K562 (cell line): ENCODE results near the gene OFD1. TPM values are rescaled to one million over a fixed set of nuclear protein-coding genes. Genes with fewer than 3 reads are reported as not detected.

Experiments
- ATAC-seq: fragments of 200-7000 bp; cut with Tn5 transposase; 3 replicates; pipeline ENCODE4 v1.9.1; 2020; ENCODE audit warnings: moderate library complexity
- BruUV-seq: library from RNA; stranded (reverse); fragments of 400-500 nt; replicated peaks from 2 replicates; lab custom pipeline; 2021; lab: Mats Ljungman, UMichigan
- CTCF ChIA-PET: fragments of 300-600 bp; formaldehyde crosslinking; extraction: SDS; loops from one replicate; lab custom pipeline; 2021; ENCODE audit warnings: low intra/inter-chr PET ratio; lab: Yijun Ruan, JAX
- POLR2A ChIA-PET: fragments of 300-600, 350-650 bp; sonication (Branson Sonifier 250); formaldehyde crosslinking; extraction: SDS; loops from one replicate; lab custom pipeline; 2021; ENCODE audit warnings: antibody characterized with exemption, inconsistent platforms; lab: Yijun Ruan, JAX
- DNase-seq, 4 experiments: peaks; one replicate each; pipeline versions ENCODE4 v3.0.0 to v3.0.0-alpha.2; 2011 to 2018; ENCODE audit warnings: low spot score in 3 of 4, mixed read lengths in 3 of 4; ENCODE audit errors: extremely low read depth in 1 of 4
- FAIRE-seq: peaks from 2 replicates; lab custom pipeline; 2011; peaks lifted over from hg19 to GRCh38; lab: Jason Lieb, UNC
- H2AFZ ChIP-seq: 2 replicates; pipeline ENCODE4 v1.6.0; 2011; ENCODE audit warnings: low read depth, low read length, control low read depth, inconsistent platforms
- H3K27ac ChIP-seq: fragments of 200-600 bp; 3 replicates; pipeline ENCODE4 v1.8.0; 2011; ENCODE audit warnings: low read depth, mild to moderate bottlenecking, control low read depth, inconsistent platforms, low read length, moderate library complexity, mixed read lengths; ENCODE audit errors: extremely low read depth
- H3K27me3 ChIP-seq, 2 experiments: fragments of 300-600 bp in 1 of 2; 2 replicates in 1 of 2; 3 replicates in 1 of 2; pipeline versions ENCODE4 v1.6.0 to v1.8.0; 2011; ENCODE audit warnings: inconsistent platforms in 2 of 2, low read length in 2 of 2, mild to moderate bottlenecking in 1 of 2, mixed read lengths in 1 of 2, moderate library complexity in 1 of 2; ENCODE audit not compliant: control insufficient read depth in 2 of 2, insufficient read depth in 2 of 2
- H3K36me3 ChIP-seq: fragments of 300-600 bp; 3 replicates; pipeline ENCODE4 v1.8.0; 2011; ENCODE audit warnings: mild to moderate bottlenecking, low read length, inconsistent platforms; ENCODE audit not compliant: control insufficient read depth, insufficient read depth
- H3K4me1 ChIP-seq, 2 experiments: fragments of 200-600 bp in 1 of 2; replicated peaks in 1 of 2; 2 replicates in 1 of 2; 3 replicates in 1 of 2; pipeline versions ENCODE4 v1.5.1 to v1.8.0; 2011; ENCODE audit warnings: inconsistent platforms in 2 of 2, low read length in 2 of 2, mild to moderate bottlenecking in 1 of 2, mixed read lengths in 1 of 2, moderate library complexity in 1 of 2; ENCODE audit not compliant: control insufficient read depth in 2 of 2, insufficient read depth in 2 of 2
- H3K4me2 ChIP-seq: 2 replicates; pipeline ENCODE4 v1.6.1; 2011; ENCODE audit warnings: low read length, control low read depth, inconsistent platforms, mixed read lengths; ENCODE audit not compliant: insufficient read depth
- H3K4me3 ChIP-seq: fragments of 200-600 bp; sonication (generic), shearing (Covaris generic); 2 replicates; pipeline ENCODE4 v1.5.1; 2016; ENCODE audit warnings: control low read depth, inconsistent platforms
- H3K79me2 ChIP-seq: fragments of 200-600 bp; 3 replicates; pipeline ENCODE4 v1.8.0; 2011; ENCODE audit warnings: low read length, inconsistent platforms; ENCODE audit not compliant: control insufficient read depth, insufficient read depth
- H3K9ac ChIP-seq, 2 experiments: 2 replicates each; pipeline versions ENCODE4 v1.6.0 to v1.6.1; 2011; ENCODE audit warnings: low read depth in 2 of 2, low read length in 2 of 2, control low read depth in 1 of 2, inconsistent platforms in 1 of 2, mild to moderate bottlenecking in 1 of 2, mixed read lengths in 1 of 2; ENCODE audit not compliant: insufficient read depth in 1 of 2
- H3K9me1 ChIP-seq: one replicate; pipeline ENCODE4 v1.6.0; 2011; ENCODE audit warnings: inconsistent platforms, mild to moderate bottlenecking, low read length, moderate library complexity; ENCODE audit not compliant: control insufficient read depth, insufficient read depth
- H3K9me3 ChIP-seq: replicated peaks from 2 replicates; pipeline ENCODE4 v1.5.1; 2011; ENCODE audit warnings: low read depth, low read length, inconsistent platforms; ENCODE audit not compliant: control insufficient read depth, insufficient read depth
- H4K20me1 ChIP-seq: replicated peaks from 2 replicates; pipeline ENCODE4 v1.6.1; 2011; ENCODE audit warnings: low read length, inconsistent platforms, mixed read lengths; ENCODE audit not compliant: control insufficient read depth, insufficient read depth
- MEIS2 ChIP-seq: fragments of 450-650 bp; IDR thresholded peaks from 2 replicates; pipeline ENCODE4 v1.6.1; 2014; ENCODE audit warnings: mild to moderate bottlenecking; ENCODE audit not compliant: partially characterized antibody
- NRF1 ChIP-seq, 2 experiments: fragments of 450-650 bp; IDR thresholded peaks in 1 of 2; conservative IDR thresholded peaks in 1 of 2; 2 replicates each; pipeline ENCODE4 v1.6.1; 2014; ENCODE audit warnings: mild to moderate bottlenecking in 2 of 2
- SPI1 ChIP-seq: IDR thresholded peaks from 2 replicates; pipeline ENCODE4 v1.6.1; 2011; ENCODE audit warnings: low read depth, low read length, control low read depth, borderline replicate concordance
- ZKSCAN1 ChIP-seq: fragments of 150-350 bp; IDR thresholded peaks from 2 replicates; pipeline ENCODE4 v1.6.1; 2016; ENCODE audit warnings: low read depth, low read length
- WGBS: fragments of 100-300 bp; shearing (Covaris generic); methylation state at CpG from one replicate; pipeline ENCODE4 v1.1.6; 2016; ENCODE audit warnings: low coverage, mixed read lengths; ENCODE audit not compliant: insufficient coverage; ENCODE audit errors: missing lambda C conversion rate; 5-methylcytosine and 5-hydroxymethylcytosine counted together
- in situ Hi-C: fragments of 300-500 bp; cut with MboI; formaldehyde crosslinking; loops from 4 replicates; pipeline ENCODE4 v1.15.0; 2018; ENCODE audit warnings: inconsistent platforms, mixed read lengths
- intact Hi-C: fragments of 100-400 bp; cut with micrococcal nuclease; formaldehyde crosslinking; loops from 2 replicates; pipeline ENCODE4 v1.14.2; 2022
- polyA plus RNA-seq, 8 experiments: library from polyadenylated mRNA; depleted of rRNA in 4 of 8; stranded (reverse) in 5 of 8; unstranded in 3 of 8; fragments of >200 nt; fragmentation: Nextera tagmentation in 2 of 8; fragmentation: Illumina TruSeq in 1 of 8; extraction: Ambion mirVana in 2 of 8; extraction: Trizol in 1 of 8; gene quantifications; 2 replicates each; pipeline versions ENCODE4 v1.2.1 to v1.2.3, GENCODE V29; 2011 to 2014; ENCODE audit warnings: inconsistent platforms in 1 of 8, missing spikeins in 1 of 8
- total RNA-seq, 7 experiments: library from RNA; depleted of rRNA in 6 of 7; stranded (reverse); fragments of >200 nt in 6 of 7; fragmentation: Illumina TruSeq in 2 of 7; extraction: Trizol in 2 of 7; gene quantifications; 2 replicates each; pipeline versions ENCODE4 v1.2.1 to v1.2.3, GENCODE V29; 2011 to 2021; ENCODE audit warnings: low replicate concordance in 1 of 7

The OFD1 gene
- total and polyA plus RNA-seq, 9 of the 15 experiments (the other 6 are each of a cell fraction or from before 2014, with no cell fraction given) = 22.0 to 49.1 (median 30.2) TPM

DNA sequence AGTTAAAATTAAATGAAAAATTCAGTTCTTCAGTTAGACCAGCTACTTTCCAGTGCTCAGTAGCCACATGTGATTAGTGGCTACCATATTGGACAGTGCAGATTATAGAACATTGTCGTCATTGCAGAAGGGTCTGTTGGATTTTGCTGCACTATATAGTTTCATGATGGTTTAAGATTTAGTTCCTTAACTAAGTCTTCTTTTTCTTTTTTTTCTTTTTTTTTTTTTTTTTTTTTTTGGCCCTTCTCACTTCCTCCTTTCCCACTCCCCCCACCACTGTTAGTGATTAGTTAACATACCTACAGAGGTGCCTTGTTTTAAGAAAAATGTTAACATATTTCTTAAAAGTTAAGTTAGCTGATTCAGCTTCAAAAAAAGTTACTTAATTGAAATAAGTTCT, 36.6 kb upstream of the OFD1 start:
- H3K27me3 ChIP-seq = no peaks in the 10 kb centered on the region
- TF ChIP-seq SPI1 (0 out of 2 replicates have a peak, but pooled peaks have one; percentile 14), ZKSCAN1 (no peak)
- WGBS = 25% methylated on average over 1 of the region's 1 CpG
- ATAC-seq (no peak), FAIRE-seq (no peak), DNase-seq (no peak)
- in situ Hi-C loops (no loop called here), intact Hi-C loops (loop anchor here (5.0 kb wide), 1 partner anchor 34 kb away; the partner anchor contains the start of genes OFD1 and TRAPPC2)
- H4K20me1 ChIP-seq = peaks cover 20% of the 10 kb centered on the region; the same call in 1 of the 2 replicates
- peaks cover 4 to 47% of the 10 kb centered on the region in 2 experiments for H3K4me1 ChIP-seq
- POLR2A ChIA-PET = interaction anchor here (0.6 to 2.1 kb wide), 5 partner anchors 10 to 290 kb away, joined by 3 to 6 read pairs (median 3); partner anchors contain the start of gene RAB9A
- H3K79me2 ChIP-seq = peaks cover 95% of the 10 kb centered on the region
- H3K36me3 ChIP-seq = peaks cover 20% of the 10 kb centered on the region; the same call in 1 of the 3 replicates
- no peak overlapping the region for H3K4me3 ChIP-seq
- H3K9ac ChIP-seq = no peak overlapping the region
- no peaks in the 10 kb centered on the region for H3K9me1 ChIP-seq
- no peak overlapping the region for H3K4me2 ChIP-seq
- H3K27ac ChIP-seq = peak overlapping the region; percentile 39; the same call in 1 of the 3 replicates
- BruUV-seq = no TSS peak
- H2AFZ ChIP-seq = no peak overlapping the region
- no peaks in the 10 kb centered on the region for H3K9me3 ChIP-seq
- CTCF ChIA-PET = no interaction called here

DNA sequence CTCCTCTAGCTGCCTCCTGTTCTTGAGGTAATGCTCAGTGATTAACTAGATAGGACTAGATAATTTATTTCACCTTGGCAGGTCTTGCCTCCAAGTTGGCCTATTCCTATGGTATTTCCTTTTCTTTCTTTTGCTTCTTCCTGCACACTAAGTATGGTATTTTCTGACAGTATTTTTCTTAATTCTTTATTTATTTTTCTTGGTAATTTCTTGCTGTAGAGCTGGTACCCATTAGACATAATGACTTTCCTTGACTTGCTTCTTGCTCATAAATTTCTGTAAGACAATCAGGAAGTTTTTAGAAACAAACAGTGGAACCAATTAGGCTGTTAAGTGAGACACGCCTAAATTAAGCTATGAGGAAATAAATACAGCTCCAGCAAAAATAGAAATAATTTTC, 36.1 kb upstream of the OFD1 start:
- intact Hi-C loops (loop anchor here (5.0 kb wide), 1 partner anchor 34 kb away; the partner anchor contains the start of genes OFD1 and TRAPPC2), in situ Hi-C loops (no loop called here)
- TF ChIP-seq NRF1 (conservative IDR thresholded peaks at IDR 0.05 in 1 of 2, IDR thresholded peaks at IDR 0.05 in 1 of 2) (no peak), MEIS2 (peak; percentile 10)
- no peaks in the 10 kb centered on the region for H3K27me3 ChIP-seq
- no peak for ATAC-seq
- peaks cover 95% of the 10 kb centered on the region for H3K79me2 ChIP-seq
- H3K9ac ChIP-seq = no peak overlapping the region
- FAIRE-seq = no peak
- DNase-seq = no peak
- WGBS = 73% methylated on average over 1 of the region's 1 CpG
- ChIA-PET CTCF (no interaction called here), POLR2A (interaction anchor here (1.0 to 1.5 kb wide), 5 partner anchors 11 to 53 kb away, joined by 3 to 6 read pairs (median 3); no protein-coding TSS in a partner anchor)
- peaks cover 17% of the 10 kb centered on the region; the same call in 1 of the 2 replicates for H4K20me1 ChIP-seq
- peaks cover 4 to 44% of the 10 kb centered on the region in 2 experiments for H3K4me1 ChIP-seq
- no peak overlapping the region for H2AFZ ChIP-seq
- BruUV-seq = no TSS peak
- no peak overlapping the region for H3K4me2 ChIP-seq
- H3K9me1 ChIP-seq = no peaks in the 10 kb centered on the region
- H3K36me3 ChIP-seq = peaks cover 21% of the 10 kb centered on the region; the same call in 2 of the 3 replicates
- peak overlapping the region; percentile 24; the same call in 1 of the 3 replicates for H3K27ac ChIP-seq
- no peak overlapping the region for H3K4me3 ChIP-seq
- no peaks in the 10 kb centered on the region for H3K9me3 ChIP-seq
